ENCODE data around the gene CBARP. TPM values are rescaled to one million over a fixed set of nuclear protein-coding genes. Genes with fewer than 3 reads are reported as not detected.

Gene CBARP
- total and polyA plus RNA-seq, 9 of the 15 experiments (the other 6 are each of a cell fraction or from before 2014, with no cell fraction given): 0.03 to 8.9 (median 1.2) TPM; not detected in 1

DNA sequence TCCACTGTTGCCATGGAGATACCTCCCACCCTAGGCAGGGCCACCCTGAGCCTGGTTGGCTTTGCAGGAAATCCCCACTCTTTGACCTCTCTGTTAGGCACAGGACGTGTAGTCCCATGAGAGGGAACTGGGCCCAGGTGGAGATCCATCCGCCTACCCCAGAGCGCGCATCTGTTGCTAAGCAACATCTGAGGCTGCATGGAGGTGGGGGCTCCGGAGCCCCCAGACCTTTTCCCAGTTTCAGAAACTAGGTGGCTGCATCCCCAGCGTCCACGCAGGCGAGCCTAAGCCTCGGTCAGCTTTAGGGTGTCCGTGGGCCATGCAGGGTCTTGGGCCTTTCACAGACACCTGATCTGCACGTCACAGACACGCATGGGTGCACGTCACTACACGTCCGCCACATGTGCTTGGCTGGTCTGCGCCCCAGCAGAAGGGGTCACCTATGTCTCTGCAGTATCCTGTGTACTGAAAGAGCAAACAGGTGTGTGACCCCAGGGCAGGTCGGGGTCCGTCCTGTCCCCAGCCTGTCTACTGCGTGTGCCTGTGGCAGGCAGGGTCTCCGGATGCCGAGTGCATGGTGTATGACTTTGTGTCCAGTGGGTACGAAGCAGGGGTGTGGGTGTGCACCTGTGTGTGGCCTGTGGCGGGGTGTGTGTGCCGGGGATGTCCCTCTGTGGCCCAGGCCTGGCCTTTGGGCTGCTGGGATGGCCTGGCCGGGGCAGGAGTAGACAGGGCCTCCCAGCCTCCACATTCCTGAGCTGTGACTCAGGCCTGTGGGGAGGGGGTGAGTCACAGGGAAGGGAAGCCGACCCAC, 27.2 kb upstream of the CBARP start (continued):
- TF ChIP-seq TOE1 (IDR thresholded peaks at IDR 0.05; ENCODE audit: borderline replicate concordance) (no peak), TOE1 (CRISPR knock-in tag; IDR thresholded peaks at IDR 0.05; ENCODE audit: borderline replicate concordance, low read depth) (no peak; the same call in 1 of the 2 replicates), STAG1 (CRISPR knock-in tag; IDR thresholded peaks at IDR 0.05; ENCODE audit: borderline replicate concordance) (no peak), ATF7 (IDR thresholded peaks at IDR 0.05) (peak; percentile 63), U2AF1 (optimal IDR thresholded peaks at IDR 0.05; ENCODE audit: low read depth, low read length) (no peak), TGIF2 (CRISPR knock-in tag; IDR thresholded peaks at IDR 0.05) (no peak), CCAR2 (IDR thresholded peaks at IDR 0.05; ENCODE audit: low read depth, low read length) (no peak), PTBP1 (IDR thresholded peaks at IDR 0.05; ENCODE audit: low read depth, low read length) (no peak), ZNF23 (CRISPR knock-in tag; IDR thresholded peaks at IDR 0.05) (no peak), NELFE (IDR thresholded peaks at IDR 0.05; ENCODE audit: insufficient read depth, insufficient read length) (no peak), ADNP (tag; IDR thresholded peaks at IDR 0.05) (no peak), RBM22 (IDR thresholded peaks at IDR 0.05; ENCODE audit: low read depth, low read length, poor library complexity, severe bottlenecking) (no peak), ZFP36 (IDR thresholded peaks at IDR 0.05; ENCODE audit: low read depth, low read length, partially characterized antibody) (no peak), SREBF2 (CRISPR knock-in tag; IDR thresholded peaks at IDR 0.05) (no peak), CBFA2T2 (conservative IDR thresholded peaks at IDR 0.05) (no peak), ARID1B (IDR thresholded peaks at IDR 0.05) (peak; percentile 81), TEAD1 (CRISPR knock-in tag; IDR thresholded peaks at IDR 0.05) (peak; percentile 98 to 100)
- TF ChIP-seq, protein P1, sequence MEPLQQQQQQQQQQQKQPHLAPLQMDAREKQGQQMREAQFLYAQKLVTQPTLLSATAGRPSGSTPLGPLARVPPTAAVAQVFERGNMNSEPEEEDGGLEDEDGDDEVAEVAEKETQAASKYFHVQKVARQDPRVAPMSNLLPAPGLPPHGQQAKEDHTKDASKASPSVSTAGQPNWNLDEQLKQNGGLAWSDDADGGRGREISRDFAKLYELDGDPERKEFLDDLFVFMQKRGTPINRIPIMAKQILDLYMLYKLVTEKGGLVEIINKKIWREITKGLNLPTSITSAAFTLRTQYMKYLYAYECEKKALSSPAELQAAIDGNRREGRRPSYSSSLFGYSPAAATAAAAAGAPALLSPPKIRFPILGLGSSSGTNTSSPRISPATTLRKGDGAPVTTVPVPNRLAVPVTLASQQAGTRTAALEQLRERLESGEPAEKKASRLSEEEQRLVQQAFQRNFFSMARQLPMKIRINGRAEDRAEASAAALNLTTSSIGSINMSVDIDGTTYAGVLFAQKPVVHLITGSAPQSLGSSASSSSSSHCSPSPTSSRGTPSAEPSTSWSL (CRISPR knock-in tag; IDR thresholded peaks at IDR 0.05; ENCODE audit: borderline replicate concordance): no peak
- TF ChIP-seq, protein P2, sequence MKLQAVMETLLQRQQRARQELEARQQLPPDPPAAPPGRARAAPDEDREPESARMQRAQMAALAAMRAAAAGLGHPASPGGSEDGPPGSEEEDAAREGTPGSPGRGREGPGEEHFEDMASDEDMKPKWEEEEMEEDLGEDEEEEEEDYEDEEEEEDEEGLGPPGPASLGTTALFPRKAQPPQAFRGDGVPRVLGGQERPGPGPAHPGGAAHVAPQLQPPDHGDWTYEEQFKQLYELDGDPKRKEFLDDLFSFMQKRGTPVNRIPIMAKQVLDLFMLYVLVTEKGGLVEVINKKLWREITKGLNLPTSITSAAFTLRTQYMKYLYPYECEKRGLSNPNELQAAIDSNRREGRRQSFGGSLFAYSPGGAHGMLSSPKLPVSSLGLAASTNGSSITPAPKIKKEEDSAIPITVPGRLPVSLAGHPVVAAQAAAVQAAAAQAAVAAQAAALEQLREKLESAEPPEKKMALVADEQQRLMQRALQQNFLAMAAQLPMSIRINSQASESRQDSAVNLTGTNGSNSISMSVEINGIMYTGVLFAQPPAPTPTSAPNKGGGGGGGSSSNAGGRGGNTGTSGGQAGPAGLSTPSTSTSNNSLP (IDR thresholded peaks at IDR 0.05; ENCODE audit: borderline replicate concordance, low read depth, low read length): no peak
- TF ChIP-seq, protein P3, sequence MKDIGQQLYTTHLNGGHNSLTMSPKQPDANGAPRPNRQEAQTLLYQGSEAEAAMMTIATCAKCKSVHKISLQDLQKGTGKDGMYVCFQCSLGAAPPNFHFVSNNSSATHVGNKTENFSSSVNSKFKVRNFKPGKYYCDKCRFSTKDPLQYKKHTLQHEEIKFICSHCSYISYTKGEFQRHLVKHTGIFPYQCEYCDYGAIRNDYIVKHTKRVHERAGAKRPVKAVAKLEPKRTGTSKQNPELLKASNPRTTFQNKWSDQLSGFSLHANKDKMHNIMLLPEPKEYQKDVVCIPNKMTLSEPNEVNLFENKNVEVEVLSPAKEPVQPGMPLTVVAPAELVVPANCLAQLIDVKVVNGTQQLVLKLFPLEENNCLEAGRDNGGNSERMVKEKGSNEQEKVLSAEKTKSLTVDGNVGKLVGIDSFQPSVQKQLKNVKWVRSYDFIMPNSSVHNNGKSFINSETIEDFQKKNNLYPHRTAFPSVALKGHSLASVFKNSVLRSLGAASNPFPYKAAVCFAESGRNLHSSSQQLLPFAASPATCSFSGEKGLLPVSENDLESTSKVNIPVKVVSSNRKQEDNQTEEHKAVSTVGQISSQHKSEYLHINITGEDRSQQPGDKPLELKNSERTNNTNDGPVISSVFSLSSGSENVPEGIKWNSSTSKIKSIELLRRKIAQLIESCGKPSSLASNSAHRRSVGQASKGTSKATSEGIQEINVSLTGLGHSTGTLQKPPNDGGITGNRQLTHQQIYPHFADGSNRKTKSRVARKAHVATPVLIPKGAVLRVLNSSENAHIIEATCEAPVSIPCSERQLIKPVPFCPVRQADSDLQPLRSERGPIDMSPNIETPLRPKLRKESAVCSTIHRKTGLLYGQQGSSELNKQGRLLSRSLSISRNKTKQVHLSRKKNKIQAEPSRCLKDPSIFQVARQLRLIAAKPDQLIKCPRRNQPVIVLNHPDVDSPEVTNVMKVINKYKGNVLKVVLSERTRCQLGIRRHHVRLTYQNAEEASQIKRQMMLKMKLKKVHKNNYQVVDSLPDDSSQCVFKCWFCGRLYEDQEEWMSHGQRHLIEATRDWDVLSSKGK (CRISPR knock-in tag; IDR thresholded peaks at IDR 0.05): no peak
- TF ChIP-seq, protein P4, sequence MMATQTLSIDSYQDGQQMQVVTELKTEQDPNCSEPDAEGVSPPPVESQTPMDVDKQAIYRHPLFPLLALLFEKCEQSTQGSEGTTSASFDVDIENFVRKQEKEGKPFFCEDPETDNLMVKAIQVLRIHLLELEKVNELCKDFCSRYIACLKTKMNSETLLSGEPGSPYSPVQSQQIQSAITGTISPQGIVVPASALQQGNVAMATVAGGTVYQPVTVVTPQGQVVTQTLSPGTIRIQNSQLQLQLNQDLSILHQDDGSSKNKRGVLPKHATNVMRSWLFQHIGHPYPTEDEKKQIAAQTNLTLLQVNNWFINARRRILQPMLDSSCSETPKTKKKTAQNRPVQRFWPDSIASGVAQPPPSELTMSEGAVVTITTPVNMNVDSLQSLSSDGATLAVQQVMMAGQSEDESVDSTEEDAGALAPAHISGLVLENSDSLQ (IDR thresholded peaks at IDR 0.05): no peak

All from K562 (cell line).